GM12874 (cell line): ENCODE data around the gene RGS3.

ENCODE experiments used
- CTCF ChIP-seq: IDR thresholded peaks from 2 replicates; pipeline ENCODE4 v1.5.1; 2011; ENCODE audit warnings: low read depth, mild to moderate bottlenecking, control low read depth, low read length, moderate library complexity; ENCODE audit not compliant: insufficient read depth

Gene RGS3

GRCh38 chr9:113526841-113527240 is 63.3 kb downstream of the RGS3 start:
- no peak for TF ChIP-seq CTCF

DNA sequence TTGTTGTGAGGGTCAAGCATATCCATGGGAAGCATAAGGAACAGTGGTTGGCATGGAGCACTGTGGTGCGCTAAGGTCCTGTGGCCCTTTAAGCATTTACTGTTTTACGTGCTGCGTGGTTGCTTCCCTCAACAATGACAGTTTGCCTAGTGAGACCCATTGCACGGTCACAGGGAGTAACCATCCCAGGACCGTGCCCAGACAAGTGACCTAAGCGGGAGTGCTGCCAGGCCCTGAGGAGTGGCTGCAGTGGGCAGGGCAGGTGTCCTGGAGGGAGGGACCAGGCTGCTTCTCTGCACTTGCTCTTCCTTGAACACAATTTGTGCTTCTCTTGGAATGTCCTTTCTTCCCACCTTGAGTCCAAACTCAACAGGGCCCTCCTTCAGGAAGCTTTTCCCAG is 64.6 kb downstream of the RGS3 start:
- no peak for TF ChIP-seq CTCF

GRCh38 chr9:113528811-113529210 is 65.3 kb downstream of the RGS3 start:
- no peak for TF ChIP-seq CTCF

GRCh38 chr9:113529336-113530009 is 65.9 kb downstream of the RGS3 start:
- TF ChIP-seq CTCF = no peak

DNA sequence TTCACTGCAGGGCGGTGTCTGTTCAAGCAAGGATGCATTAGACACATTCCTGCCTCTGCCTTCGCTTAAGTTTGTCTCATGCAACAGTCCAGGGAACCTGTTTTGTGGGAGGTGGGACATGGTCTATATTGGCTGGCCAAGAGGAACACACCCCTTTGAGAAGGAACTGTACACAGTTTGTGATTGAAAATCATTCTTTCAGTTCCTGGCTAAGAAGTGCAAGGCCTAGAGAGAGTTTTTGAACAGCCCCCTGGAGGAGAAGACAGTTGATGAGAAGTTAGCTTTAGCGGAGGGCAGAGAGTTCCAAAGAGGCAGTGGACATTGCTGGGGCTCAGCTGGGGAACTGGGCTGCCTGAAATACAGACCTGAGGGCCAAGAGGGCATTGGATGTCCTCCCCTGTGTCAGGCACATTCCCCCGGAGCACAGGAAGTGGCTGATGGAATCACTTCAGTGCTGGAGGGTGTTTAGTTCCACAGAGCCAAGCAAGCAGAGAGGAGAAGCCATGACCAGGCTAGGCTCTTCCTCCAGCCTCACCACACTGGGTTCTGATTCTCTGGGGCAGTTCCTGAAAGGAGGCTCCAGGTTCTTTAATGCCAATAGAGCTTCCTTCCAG is 66.6 kb downstream of the RGS3 start:
- TF ChIP-seq CTCF = no peak

DNA sequence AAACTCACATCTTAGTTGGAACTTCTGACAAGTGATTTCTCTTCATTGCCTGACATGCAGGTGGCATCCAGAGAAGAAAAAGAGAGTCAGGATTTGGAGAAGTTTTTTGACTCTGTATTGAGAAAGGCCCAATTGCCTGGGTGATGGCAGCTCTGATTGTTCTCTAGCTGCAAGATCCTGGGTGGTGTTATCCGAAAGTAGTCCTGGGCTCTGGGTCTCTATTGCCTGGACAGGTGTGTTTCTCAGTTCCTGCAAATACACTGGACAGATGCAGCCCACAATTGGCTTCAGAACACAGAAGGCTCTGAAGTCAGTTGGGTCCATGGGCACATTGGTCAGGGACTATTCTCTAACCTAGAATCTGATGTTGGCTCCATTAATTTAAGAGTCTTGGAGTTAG is 67.4 kb downstream of the RGS3 start:
- TF ChIP-seq CTCF = no peak

GRCh38 chr9:113531919-113532808 is 68.6 kb downstream of the RGS3 start:
- no peak for TF ChIP-seq CTCF
